Effector memory CD8-positive, alpha-beta T cell (primary cell): ENCODE data around the gene ZNF107.
A peak's percentile ranks its signal among the peaks of the same experiment; 100 is the strongest.

Source experiments
- ATAC-seq: fragments of 150-1000 bp; cut with Tn5 transposase; replicated peaks from 2 replicates; pipeline ENCODE4 v1.10.0; 2021; ENCODE audit warnings: mild to moderate bottlenecking, moderate library complexity
- DNase-seq, 3 experiments: peaks; one replicate each; pipeline ENCODE4 v3.0.0; 2021
- H3K27ac Mint-ChIP-seq, 2 donors: one replicate each; pipeline ENCODE4 v1.8.0; 2022; ENCODE audit warnings: mild to moderate bottlenecking in 2 of 2, mixed read lengths in 2 of 2, moderate library complexity in 2 of 2
- H3K27me3 Mint-ChIP-seq, 2 donors: one replicate each; pipeline ENCODE4 v1.8.0; 2022; ENCODE audit warnings: mixed read lengths in 2 of 2
- H3K36me3 Mint-ChIP-seq: one replicate; pipeline ENCODE4 v1.8.0; 2022; ENCODE audit warnings: mild to moderate bottlenecking, moderate library complexity, mixed read lengths; ENCODE audit not compliant: insufficient read depth
- H3K4me1 Mint-ChIP-seq, 2 donors: one replicate each; pipeline ENCODE4 v1.8.0; 2022; ENCODE audit warnings: low read depth in 2 of 2, mixed read lengths in 2 of 2
- H3K4me3 Mint-ChIP-seq, 2 donors: one replicate each; pipeline ENCODE4 v1.8.0; 2022; ENCODE audit warnings: mild to moderate bottlenecking in 2 of 2, mixed read lengths in 2 of 2, moderate library complexity in 2 of 2
- H3K9me3 Mint-ChIP-seq, 2 donors: one replicate each; pipeline ENCODE4 v1.8.0; 2022; ENCODE audit warnings: mixed read lengths in 2 of 2
- total RNA-seq, 9 experiments: gene quantifications; one replicate each; lab custom pipeline; 2026; lab: John Stamatoyannopoulos, UW

Gene ZNF107
- 28.2 to 116 (median 43.1) reads per million in 9 experiments for total RNA-seq

DNA sequence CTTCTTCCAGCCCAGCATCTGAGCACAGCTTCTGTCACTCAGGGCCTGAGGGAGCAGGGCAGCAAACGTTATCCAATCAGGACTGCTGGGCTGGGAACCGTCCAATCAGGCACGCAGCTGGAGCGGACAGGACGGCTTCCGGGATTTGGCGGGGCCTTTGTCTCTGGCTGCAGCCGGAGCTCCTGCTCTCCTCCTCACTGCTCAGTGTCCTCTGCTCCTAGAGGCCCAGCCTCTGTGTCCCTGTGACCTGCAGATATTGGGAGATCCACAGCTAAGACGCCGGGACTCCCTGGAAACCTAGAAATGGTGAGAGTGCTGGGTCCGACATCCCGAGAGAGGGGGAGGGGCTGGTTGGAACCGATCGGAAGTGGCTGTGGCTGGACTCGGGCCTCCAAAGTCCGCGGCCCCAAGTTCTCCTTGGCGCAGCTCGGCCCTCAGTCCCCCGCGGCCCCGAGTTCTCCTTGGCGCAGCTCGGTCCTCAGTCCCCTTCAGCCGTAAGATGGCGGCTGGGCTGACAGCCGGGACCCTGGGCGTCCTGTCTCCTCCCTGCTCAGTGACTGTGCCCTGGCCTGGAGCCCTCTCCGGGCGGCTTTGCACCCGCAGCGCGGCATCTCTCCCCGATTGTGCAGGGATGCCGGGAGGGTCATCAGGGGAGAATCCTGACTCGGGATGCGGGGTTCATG, at the start of gene ZNF107:
ZNF107 (plus strand) TSS at position 154 of the 683 bp plus-strand sequence; CDS start at position 304, 150 bp downstream.
- Mint-ChIP-seq H3K27me3 (no peaks in the 10 kb centered on the region), H3K9me3 (peaks cover 2 to 3% of the 10 kb centered on the region in 2 donors), H3K36me3 (peaks cover 26% of the 10 kb centered on the region), H3K4me1 (peaks cover 30 to 48% of the 10 kb centered on the region in 2 donors), H3K27ac (peak within 1 kb of the TSS; percentile 96 to 99), H3K4me3 (peak within 1 kb of the TSS; percentile 89 to 98)
- DNase-seq (peak; percentile 78 to 80 (median 78)), ATAC-seq (peak; percentile 96)

DNA sequence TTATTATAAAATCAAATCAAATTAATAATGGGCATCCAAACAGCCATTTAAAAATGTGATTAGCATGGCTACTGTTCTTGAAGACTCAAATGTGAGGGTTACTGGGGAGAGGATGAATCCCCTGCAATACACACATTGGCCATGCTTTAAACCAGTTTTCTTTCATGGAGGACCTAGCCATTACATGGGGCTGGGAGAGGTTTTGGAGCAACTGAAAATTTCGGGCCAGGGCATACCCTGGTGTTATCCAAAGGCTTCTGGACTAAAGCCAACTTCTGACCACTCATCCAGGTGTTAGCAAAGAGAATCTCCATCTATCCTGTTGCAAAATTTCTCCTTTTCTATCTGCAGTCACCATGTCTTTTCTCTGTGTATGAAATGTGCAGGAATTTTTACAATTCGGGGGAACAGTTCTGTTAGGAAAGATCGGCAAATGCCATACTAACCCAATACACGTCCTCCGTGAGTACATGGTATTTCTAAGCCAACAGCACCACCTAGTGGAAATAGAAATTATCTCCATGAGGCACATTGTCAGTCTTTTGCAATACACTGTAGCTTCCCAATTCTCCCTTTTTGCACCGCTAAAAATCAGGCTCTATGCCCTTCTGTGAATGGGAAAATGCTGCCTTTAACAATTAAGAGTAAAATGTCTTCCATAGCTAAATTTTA, 47.0 kb upstream of the ZNF107 start:
- Mint-ChIP-seq H3K27ac (no peak overlapping the region), H3K36me3 (no peaks in the 10 kb centered on the region), H3K4me1 (peaks cover 0 to 2% of the 10 kb centered on the region in 2 donors), H3K27me3 (no peaks in the 10 kb centered on the region), H3K4me3 (no peak overlapping the region), H3K9me3 (no peaks in the 10 kb centered on the region)
- ATAC-seq (peak; percentile 62), DNase-seq (peak; percentile 30 to 47 (median 45))

DNA sequence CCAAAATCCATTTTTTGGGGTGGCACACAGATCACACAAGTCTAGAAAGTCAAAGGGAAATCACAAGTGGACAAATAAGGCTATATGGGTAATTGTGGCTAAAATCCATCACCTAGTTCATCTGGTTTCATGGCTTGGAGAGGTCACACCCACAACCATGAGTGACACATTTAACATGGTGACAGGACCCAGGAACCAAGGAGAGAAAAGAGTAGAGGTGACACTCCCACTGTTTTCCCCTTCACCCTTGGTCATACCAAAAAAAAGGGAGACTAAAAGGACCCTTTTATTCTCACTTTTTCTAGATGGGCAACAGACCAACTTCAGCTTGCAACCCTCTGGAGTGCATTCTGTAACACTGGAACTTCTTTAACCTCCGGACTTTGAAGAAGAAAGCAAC, 46.2 kb upstream of the ZNF107 start:
- DNase-seq (no peak), ATAC-seq (no peak)
- no peaks in the 10 kb centered on the region for H3K9me3 Mint-ChIP-seq
- H3K4me3 Mint-ChIP-seq = no peak overlapping the region
- no peaks in the 10 kb centered on the region for H3K27me3 Mint-ChIP-seq
- H3K27ac Mint-ChIP-seq = no peak overlapping the region
- peaks cover 0 to 2% of the 10 kb centered on the region in 2 donors for H3K4me1 Mint-ChIP-seq
- no peaks in the 10 kb centered on the region for H3K36me3 Mint-ChIP-seq

DNA sequence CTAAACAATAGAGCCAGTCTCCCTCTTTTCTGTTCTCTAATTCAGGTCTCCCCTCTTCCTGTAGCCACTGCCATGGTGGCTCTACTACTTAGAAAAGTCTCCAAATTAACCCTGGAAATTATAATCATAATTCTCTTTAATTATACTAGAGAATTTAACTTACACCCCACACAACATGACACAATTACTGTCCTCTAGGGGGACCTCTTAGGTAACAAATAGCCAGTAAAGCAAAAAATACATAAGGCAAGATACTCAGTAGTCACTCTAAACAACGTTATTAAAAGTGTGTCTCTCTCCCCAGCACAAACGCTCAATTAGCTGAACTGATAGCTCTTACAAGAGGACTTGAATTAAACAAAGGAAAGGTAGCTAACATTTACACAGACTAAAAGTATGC, 44.3 kb upstream of the ZNF107 start:
- ATAC-seq = no peak
- DNase-seq = no peak
- Mint-ChIP-seq H3K9me3 (no peaks in the 10 kb centered on the region), H3K27me3 (no peaks in the 10 kb centered on the region), H3K4me1 (peaks cover 0 to 2% of the 10 kb centered on the region in 2 donors), H3K4me3 (no peak overlapping the region), H3K27ac (no peak overlapping the region), H3K36me3 (peaks cover 3% of the 10 kb centered on the region)

DNA sequence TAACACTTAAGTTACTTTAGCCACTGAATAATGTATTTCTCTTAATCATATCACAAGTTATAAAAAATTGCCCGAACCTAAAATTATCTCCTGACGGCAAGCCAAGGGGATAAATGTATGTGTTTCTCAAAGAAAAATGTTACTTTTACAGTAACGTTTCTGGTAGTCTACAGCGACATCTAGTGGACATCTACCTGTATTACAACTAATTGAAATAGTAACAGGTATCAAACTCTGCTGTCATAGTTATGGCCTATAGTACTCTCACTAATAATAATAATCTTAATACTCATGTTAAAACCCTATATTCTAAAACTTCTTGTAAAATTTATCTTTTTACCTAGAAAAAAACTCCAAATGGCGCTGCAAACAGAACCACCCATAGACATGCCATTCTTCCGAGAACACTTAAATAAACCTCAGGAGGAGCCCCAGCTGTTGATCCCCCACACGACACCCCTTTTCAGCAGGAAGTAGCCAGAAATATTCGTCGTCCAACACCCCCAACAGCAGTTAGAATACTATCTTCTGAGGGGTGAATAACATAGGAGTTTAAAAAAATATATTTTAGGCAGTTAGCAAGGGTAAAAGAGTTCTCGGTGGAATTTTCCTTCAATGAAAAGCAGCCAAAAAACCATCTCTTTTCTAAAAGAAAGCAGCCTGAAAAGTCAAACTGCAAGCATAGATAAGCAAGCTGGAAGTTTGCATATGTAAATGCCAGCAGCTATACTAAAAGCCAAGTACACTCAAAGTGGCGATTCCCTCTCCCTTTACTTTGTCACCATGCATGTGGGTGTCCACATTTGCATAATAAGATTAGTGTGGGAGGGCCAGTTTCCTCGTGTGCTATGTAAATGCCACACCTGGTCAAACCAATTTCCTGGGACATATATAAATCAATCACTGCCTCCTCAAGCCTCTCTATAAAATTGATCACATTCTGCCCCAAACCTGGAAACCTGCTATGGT, 40.5 kb upstream of the ZNF107 start:
- Mint-ChIP-seq H3K27ac (no peak overlapping the region), H3K4me1 (no peaks in the 10 kb centered on the region)
- DNase-seq = no peak

DNA sequence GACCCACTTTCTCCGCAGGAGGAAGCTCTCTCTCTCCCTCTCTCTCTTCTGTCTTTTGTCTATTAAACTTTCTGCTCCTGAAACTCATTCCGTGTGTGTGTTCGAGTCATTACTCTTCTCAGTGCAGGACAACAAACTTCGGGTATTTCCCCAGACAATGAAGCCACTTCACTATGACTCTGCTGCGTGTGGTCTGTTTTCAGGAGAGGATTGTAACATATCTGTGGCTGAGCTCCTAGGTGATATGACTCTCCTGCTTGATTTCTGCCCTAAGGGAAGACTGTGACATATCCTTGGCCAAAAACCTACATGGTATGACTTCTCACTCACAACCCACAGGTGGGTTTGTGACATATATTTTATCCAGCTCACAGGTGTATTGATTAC, 39.9 kb upstream of the ZNF107 start:
- Mint-ChIP-seq H3K4me1 (no peaks in the 10 kb centered on the region), H3K9me3 (no peaks in the 10 kb centered on the region), H3K27ac (no peak overlapping the region), H3K27me3 (no peaks in the 10 kb centered on the region), H3K4me3 (no peak overlapping the region), H3K36me3 (peaks cover 3% of the 10 kb centered on the region)
- DNase-seq = no peak
- no peak for ATAC-seq

More for the DNA sequence above, 40.5 kb upstream of the ZNF107 start:
- ATAC-seq = peak; percentile 41
- H3K36me3 Mint-ChIP-seq = peaks cover 3% of the 10 kb centered on the region
- no peaks in the 10 kb centered on the region for H3K27me3 Mint-ChIP-seq
- no peaks in the 10 kb centered on the region for H3K9me3 Mint-ChIP-seq
- no peak overlapping the region for H3K4me3 Mint-ChIP-seq

DNA sequence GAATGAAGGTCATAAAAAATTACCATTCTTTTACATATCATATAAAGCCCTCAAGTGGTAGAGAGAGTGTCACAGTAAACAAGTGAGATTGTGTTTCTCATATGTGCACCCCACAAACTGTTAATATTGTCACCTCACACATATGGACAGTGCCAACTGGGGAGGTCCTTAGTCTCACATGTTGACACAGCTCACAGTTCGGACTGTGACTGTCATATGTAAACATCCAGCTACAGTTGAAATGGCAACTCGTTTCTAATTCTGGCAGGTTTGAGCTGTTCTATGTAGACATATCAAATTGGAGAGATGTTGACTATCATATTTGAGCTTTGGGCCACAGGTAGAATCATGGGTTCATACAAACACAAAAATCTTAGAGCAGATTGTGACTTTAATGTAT, 39.4 kb upstream of the ZNF107 start:
- Mint-ChIP-seq H3K4me1 (no peaks in the 10 kb centered on the region), H3K36me3 (peaks cover 3% of the 10 kb centered on the region), H3K27ac (no peak overlapping the region), H3K9me3 (no peaks in the 10 kb centered on the region), H3K27me3 (no peaks in the 10 kb centered on the region), H3K4me3 (no peak overlapping the region)
- DNase-seq (no peak), ATAC-seq (no peak)

DNA sequence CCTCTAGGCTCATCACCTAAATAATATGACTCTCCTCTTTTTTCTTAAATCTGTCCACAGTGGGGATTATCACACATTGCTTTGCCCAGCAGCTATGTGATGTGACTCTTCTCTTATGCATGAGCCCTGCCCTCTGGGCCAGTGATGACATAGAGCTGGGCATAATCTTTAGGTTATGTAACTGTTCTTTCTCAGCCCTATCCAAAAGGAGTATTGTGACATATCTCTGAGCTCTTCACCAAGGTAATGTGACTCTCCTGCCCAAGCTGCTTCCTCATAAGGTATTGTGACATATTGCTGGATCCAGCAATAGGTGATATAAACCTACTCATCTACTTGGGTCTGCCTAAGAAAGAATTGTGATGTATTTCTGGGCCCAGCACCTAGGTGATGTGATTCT, 37.7 kb upstream of the ZNF107 start:
- no peak for ATAC-seq
- no peak for DNase-seq
- Mint-ChIP-seq H3K4me1 (no peaks in the 10 kb centered on the region), H3K4me3 (no peak overlapping the region), H3K27ac (no peak overlapping the region), H3K27me3 (no peaks in the 10 kb centered on the region), H3K36me3 (peaks cover 3% of the 10 kb centered on the region), H3K9me3 (no peaks in the 10 kb centered on the region)

DNA sequence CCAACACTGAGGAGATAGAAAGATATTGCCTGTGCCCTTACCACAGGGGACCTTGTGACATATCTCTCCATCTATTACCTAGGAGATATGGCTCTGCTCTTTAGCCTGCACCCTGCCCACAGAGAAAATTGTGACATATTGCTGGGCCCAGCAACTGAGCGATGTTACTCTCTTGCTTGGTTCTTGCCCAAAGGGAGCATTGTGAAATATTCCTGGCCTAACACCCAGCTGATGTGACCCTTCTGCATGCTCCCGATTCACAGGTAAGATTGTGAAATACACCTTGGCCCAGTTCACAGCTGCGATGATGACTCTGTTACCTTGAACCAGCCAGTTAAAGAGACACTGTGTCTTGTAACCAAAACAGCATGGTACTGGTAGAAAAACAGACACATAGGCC, 37.2 kb upstream of the ZNF107 start:
- no peak overlapping the region for H3K27ac Mint-ChIP-seq
- H3K4me3 Mint-ChIP-seq = no peak overlapping the region
- no peaks in the 10 kb centered on the region for H3K27me3 Mint-ChIP-seq
- no peak for ATAC-seq
- no peak for DNase-seq
- H3K9me3 Mint-ChIP-seq = no peaks in the 10 kb centered on the region
- H3K4me1 Mint-ChIP-seq = no peaks in the 10 kb centered on the region
- H3K36me3 Mint-ChIP-seq = peaks cover 3% of the 10 kb centered on the region

DNA sequence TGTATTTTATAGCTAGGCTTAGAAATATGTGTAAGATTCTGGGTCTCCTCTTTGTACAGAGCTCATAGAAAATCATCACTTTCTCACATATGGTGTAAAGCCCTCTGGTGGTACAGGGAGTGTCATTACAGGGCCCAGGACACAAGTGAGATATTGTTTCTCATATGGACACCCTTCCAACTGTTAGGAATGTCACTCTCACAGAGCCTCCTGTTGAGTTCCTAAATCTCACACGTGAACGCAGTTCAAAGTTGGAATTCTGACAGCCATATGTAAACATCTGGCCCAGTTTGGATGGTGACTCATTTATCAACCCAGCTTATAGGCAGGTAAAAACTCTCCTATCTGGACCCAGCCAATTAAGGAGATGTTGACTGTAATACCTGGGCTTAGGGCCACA, 35.4 kb upstream of the ZNF107 start:
- ATAC-seq = no peak
- no peaks in the 10 kb centered on the region for H3K9me3 Mint-ChIP-seq
- no peak for DNase-seq
- H3K4me3 Mint-ChIP-seq = no peak overlapping the region
- H3K27me3 Mint-ChIP-seq = no peaks in the 10 kb centered on the region
- H3K36me3 Mint-ChIP-seq = peaks cover 3% of the 10 kb centered on the region
- no peak overlapping the region for H3K27ac Mint-ChIP-seq
- no peaks in the 10 kb centered on the region for H3K4me1 Mint-ChIP-seq

DNA sequence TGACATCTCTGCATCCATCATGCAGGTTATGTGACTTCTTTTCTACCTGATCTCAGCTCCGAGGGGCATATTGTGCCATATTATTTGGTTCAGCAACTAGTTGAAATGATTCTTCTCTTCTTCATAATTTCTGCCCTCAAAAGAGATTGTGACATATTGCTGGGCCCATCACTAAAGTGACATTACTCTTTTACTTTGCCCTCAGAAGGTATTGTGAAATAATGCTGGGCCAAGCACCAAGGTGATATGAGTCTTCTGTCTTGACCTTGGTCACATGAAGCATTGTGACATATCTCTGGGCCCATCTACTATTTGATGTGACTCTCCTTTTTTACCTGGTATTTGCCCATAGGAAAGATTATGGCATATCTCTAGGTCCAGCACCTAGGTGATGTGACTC, 33.9 kb upstream of the ZNF107 start:
- no peak overlapping the region for H3K27ac Mint-ChIP-seq
- H3K27me3 Mint-ChIP-seq = no peaks in the 10 kb centered on the region
- no peaks in the 10 kb centered on the region for H3K9me3 Mint-ChIP-seq
- H3K4me3 Mint-ChIP-seq = no peak overlapping the region
- no peak for DNase-seq
- H3K36me3 Mint-ChIP-seq = no peaks in the 10 kb centered on the region
- ATAC-seq = no peak
- H3K4me1 Mint-ChIP-seq = no peaks in the 10 kb centered on the region

DNA sequence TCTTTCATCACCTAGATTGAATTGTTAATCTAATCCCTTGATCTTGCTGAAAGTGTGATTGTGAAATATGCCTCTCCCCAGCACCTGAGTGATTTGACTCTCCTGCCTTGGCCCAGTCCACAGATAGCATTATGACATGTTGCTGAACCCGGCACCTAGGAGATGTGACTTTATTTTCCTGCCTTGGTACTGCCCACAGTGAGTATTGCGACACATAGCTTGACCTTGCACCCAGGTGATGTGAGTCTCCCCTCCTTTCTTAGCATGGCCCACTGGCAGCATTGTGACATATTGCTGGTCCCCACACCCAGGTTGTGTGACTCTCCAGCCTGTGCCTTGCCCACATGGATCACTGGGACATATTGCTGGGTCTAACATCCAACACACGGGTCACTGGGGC, 32.5 kb upstream of the ZNF107 start:
- DNase-seq (no peak), ATAC-seq (no peak)
- Mint-ChIP-seq H3K4me3 (no peak overlapping the region), H3K27ac (no peak overlapping the region), H3K36me3 (no peaks in the 10 kb centered on the region), H3K9me3 (no peaks in the 10 kb centered on the region), H3K4me1 (no peaks in the 10 kb centered on the region), H3K27me3 (no peaks in the 10 kb centered on the region)

DNA sequence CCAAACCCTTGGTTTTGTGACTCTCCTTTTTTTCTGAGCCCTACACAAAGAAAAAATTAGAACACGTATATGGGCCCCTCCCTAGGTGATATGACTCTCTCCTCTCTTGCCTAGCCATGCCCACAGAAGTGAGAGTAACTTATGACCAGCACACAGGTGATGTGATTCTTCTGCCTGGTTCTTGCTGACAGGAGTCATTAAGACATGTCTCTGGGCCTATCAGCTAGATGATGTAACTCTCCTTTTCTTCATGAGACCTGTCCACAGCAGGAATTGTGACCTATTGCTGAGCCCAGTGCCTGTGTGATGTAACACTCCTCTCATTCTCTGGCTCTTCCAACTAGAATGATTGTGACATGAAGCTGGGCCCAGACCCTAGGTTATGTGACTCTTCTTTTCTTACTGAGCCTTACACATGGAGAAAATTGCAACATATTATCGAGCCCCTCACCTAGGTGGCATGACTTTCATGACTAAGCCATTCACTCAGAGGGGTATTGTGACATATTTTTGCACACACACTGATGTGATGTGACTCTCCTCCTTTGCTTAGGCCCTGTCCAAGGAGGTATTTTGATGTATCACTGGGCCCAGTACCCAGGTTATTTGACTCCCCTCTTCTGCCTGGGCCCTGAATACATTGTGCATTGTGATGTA, 31.4 kb upstream of the ZNF107 start:
- H3K4me3 Mint-ChIP-seq = no peak overlapping the region
- no peak for ATAC-seq
- no peaks in the 10 kb centered on the region for H3K9me3 Mint-ChIP-seq
- H3K36me3 Mint-ChIP-seq = no peaks in the 10 kb centered on the region
- no peaks in the 10 kb centered on the region for H3K27me3 Mint-ChIP-seq
- peak overlapping the region in 1 of 2 donors; percentile 33 for H3K27ac Mint-ChIP-seq
- H3K4me1 Mint-ChIP-seq = no peaks in the 10 kb centered on the region
- DNase-seq = no peak
